ENCODE measurements around the gene IL12B.
"Not testable (repeated sequence)": the region's sequence is repeated elsewhere in the genome, so short reads cannot be mapped to it uniquely, and the experiment has no call there.

DNA sequence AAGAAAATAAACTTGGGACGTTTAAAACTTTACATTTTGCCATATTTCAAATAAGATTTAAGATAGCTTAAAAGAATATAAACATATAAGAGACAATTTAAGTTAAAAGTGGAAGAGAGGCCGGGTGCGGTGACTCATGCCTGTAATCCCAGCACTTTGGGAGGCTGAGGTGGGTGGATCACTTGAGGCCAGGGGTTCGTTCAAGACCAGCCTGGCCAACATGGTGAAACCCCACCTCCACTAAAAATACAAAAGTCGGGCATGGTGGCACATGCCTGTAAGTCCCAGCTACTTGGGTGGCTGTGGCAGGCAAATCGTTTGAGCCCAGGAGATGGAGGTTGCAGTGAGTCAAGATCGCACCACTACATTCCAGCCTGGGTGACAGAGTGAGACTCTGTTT, 29.6 kb upstream of the IL12B start:
- TF ChIP-seq, protein P1, sequence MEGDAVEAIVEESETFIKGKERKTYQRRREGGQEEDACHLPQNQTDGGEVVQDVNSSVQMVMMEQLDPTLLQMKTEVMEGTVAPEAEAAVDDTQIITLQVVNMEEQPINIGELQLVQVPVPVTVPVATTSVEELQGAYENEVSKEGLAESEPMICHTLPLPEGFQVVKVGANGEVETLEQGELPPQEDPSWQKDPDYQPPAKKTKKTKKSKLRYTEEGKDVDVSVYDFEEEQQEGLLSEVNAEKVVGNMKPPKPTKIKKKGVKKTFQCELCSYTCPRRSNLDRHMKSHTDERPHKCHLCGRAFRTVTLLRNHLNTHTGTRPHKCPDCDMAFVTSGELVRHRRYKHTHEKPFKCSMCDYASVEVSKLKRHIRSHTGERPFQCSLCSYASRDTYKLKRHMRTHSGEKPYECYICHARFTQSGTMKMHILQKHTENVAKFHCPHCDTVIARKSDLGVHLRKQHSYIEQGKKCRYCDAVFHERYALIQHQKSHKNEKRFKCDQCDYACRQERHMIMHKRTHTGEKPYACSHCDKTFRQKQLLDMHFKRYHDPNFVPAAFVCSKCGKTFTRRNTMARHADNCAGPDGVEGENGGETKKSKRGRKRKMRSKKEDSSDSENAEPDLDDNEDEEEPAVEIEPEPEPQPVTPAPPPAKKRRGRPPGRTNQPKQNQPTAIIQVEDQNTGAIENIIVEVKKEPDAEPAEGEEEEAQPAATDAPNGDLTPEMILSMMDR (IDR thresholded peaks at IDR 0.05; ENCODE audit: insufficient read depth, low read length, poor library complexity, severe bottlenecking), result not testable (repeated sequence)
- not testable (repeated sequence) for TF ChIP-seq EZH2phosphoT487 (conservative IDR thresholded peaks at IDR 0.05; ENCODE audit: low read length)
